Measurements from ENCODE around the gene NEB.
"Not testable (repeated sequence)": the region's sequence is repeated elsewhere in the genome, so short reads cannot be mapped to it uniquely, and the experiment has no call there.

The NEB gene

GRCh38 chr2:151761193-151761592 lies 26.9 kb upstream of the NEB start:
- DNase-seq (ENCODE audit: low read depth): no peak

GRCh38 chr2:151760139-151760650 lies 25.9 kb upstream of the NEB start:
- DNase-seq (ENCODE audit: low read depth): no peak

- DNase-seq (ENCODE audit: low read depth): no peak
Measured at GRCh38 chr2:151758744-151759143, 24.5 kb upstream of the NEB start.

- DNase-seq (ENCODE audit: low read depth): no peak
Measured at GRCh38 chr2:151757861-151758260, 23.6 kb upstream of the NEB start.

- DNase-seq (ENCODE audit: low read depth): no peak
Measured at GRCh38 chr2:151756820-151757219, 22.5 kb upstream of the NEB start.

- no peak for DNase-seq (ENCODE audit: low read depth)
Measured at GRCh38 chr2:151754253-151754897, 20.1 kb upstream of the NEB start.

GRCh38 chr2:151753540-151753939 lies 19.3 kb upstream of the NEB start:
- no peak for DNase-seq (ENCODE audit: low read depth)

GRCh38 chr2:151745261-151745660 lies 11.0 kb upstream of the NEB start:
- not testable (repeated sequence) for DNase-seq (ENCODE audit: low read depth)

GRCh38 chr2:151730262-151730975 lies 3.9 kb downstream of the NEB start:
- DNase-seq (ENCODE audit: low read depth): no peak

GRCh38 chr2:151729837-151730236 lies 4.4 kb downstream of the NEB start:
- DNase-seq (ENCODE audit: low read depth): no peak

GRCh38 chr2:151729415-151729811 lies 4.9 kb downstream of the NEB start:
- DNase-seq (ENCODE audit: low read depth): no peak

GRCh38 chr2:151728804-151729414 lies 5.4 kb downstream of the NEB start:
- DNase-seq (ENCODE audit: low read depth): no peak

GRCh38 chr2:151727593-151728552 lies 6.4 kb downstream of the NEB start:
- no peak for DNase-seq (ENCODE audit: low read depth)

GRCh38 chr2:151721161-151721560 lies 13.1 kb downstream of the NEB start:
- DNase-seq (ENCODE audit: low read depth): no peak

- no peak for DNase-seq (ENCODE audit: low read depth)
Measured at GRCh38 chr2:151720521-151720920, 13.8 kb downstream of the NEB start.

GRCh38 chr2:151718796-151719195 lies 15.5 kb downstream of the NEB start:
- no peak for DNase-seq (ENCODE audit: low read depth)

GRCh38 chr2:151718247-151718646 lies 16.0 kb downstream of the NEB start:
- no peak for DNase-seq (ENCODE audit: low read depth)

- no peak for DNase-seq (ENCODE audit: low read depth)
Measured at GRCh38 chr2:151716721-151717120, 17.6 kb downstream of the NEB start.

GRCh38 chr2:151713291-151713903 lies 20.9 kb downstream of the NEB start:
- DNase-seq (ENCODE audit: low read depth): no peak

GRCh38 chr2:151711025-151711424 lies 23.3 kb downstream of the NEB start:
- no peak for DNase-seq (ENCODE audit: low read depth)

GRCh38 chr2:151708788-151709187 lies 25.5 kb downstream of the NEB start:
- DNase-seq (ENCODE audit: low read depth): no peak

- no peak for DNase-seq (ENCODE audit: low read depth)
Measured at GRCh38 chr2:151707857-151708256, 26.4 kb downstream of the NEB start.
